ENCODE data around the gene SDHA.

DNA sequence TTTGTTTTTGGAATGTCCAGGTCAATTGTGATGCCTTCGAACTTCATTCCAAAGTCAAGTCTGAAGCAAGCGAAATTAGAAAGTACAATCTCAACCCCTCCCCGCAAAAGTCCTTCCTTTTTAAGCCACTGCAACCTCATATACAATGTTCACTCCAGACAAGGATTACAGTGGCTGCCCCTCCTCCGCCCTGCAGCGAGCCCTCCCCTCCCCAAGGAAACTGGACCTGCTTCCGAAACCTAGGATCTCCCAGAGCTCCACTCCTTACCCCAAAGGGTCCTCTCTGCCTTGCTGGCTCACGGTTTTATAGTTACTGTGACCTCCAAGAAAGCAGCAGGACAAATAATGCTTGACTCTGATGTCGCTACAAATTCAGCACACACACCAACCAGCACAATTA lies 16.4 kb upstream of the SDHA start:
- TF ChIP-seq, protein P1, sequence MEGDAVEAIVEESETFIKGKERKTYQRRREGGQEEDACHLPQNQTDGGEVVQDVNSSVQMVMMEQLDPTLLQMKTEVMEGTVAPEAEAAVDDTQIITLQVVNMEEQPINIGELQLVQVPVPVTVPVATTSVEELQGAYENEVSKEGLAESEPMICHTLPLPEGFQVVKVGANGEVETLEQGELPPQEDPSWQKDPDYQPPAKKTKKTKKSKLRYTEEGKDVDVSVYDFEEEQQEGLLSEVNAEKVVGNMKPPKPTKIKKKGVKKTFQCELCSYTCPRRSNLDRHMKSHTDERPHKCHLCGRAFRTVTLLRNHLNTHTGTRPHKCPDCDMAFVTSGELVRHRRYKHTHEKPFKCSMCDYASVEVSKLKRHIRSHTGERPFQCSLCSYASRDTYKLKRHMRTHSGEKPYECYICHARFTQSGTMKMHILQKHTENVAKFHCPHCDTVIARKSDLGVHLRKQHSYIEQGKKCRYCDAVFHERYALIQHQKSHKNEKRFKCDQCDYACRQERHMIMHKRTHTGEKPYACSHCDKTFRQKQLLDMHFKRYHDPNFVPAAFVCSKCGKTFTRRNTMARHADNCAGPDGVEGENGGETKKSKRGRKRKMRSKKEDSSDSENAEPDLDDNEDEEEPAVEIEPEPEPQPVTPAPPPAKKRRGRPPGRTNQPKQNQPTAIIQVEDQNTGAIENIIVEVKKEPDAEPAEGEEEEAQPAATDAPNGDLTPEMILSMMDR (IDR thresholded peaks at IDR 0.05) = no peak
- TF ChIP-seq POLR2A (IDR thresholded peaks at IDR 0.05) = no peak
